Gastroesophageal sphincter (tissue), 4 donors: Measurements from ENCODE around the gene SEC14L3. TPM values are rescaled to one million over a fixed set of nuclear protein-coding genes. Genes with fewer than 3 reads are reported as not detected.
"Not testable (repeated sequence)": the region's sequence is repeated elsewhere in the genome, so short reads cannot be mapped to it uniquely, and the experiment has no call there.

Source experiments
- ATAC-seq: fragments of 150-250 bp; one replicate; pipeline ENCODE4 v1.9.1; 2016; ENCODE audit warnings: mild to moderate bottlenecking, moderate library complexity
- H3K27ac ChIP-seq, 4 donors: fragments of 200-600 bp; sonication (generic) in 3 of 4; 1 replicate in 3 of 4; 2 replicates in 1 of 4; pipeline ENCODE4 v1.5.1; 2016 to 2019
- H3K27me3 ChIP-seq: fragments of 200-600 bp; sonication (generic); one replicate; pipeline ENCODE4 v1.5.1; 2019
- H3K36me3 ChIP-seq, 2 donors: fragments of 200-600 bp; sonication (generic); one replicate each; pipeline ENCODE4 v1.5.1; 2019; ENCODE audit warnings: control low read depth in 1 of 2
- H3K4me1 ChIP-seq, 3 donors: fragments of 200-600 bp; sonication (generic); 1 replicate in 2 of 3; 2 replicates in 1 of 3; pipeline ENCODE4 v1.5.1; 2016 to 2019; ENCODE audit warnings: control low read depth in 2 of 3
- H3K4me3 ChIP-seq, 2 donors: fragments of 200-600 bp; sonication (generic); one replicate each; pipeline ENCODE4 v1.5.1; 2019; ENCODE audit warnings: mild to moderate bottlenecking in 1 of 2, moderate library complexity in 1 of 2
- H3K9me3 ChIP-seq, 3 donors: fragments of 200-600 bp; sonication (generic); one replicate each; pipeline ENCODE4 v1.5.1; 2017 to 2019; ENCODE audit warnings: control low read depth in 2 of 3
- EP300 ChIP-seq: sonication (generic); formaldehyde crosslinking; IDR thresholded peaks from one replicate; pipeline ENCODE4 v1.6.1; 2017; ENCODE audit warnings: antibody characterized with exemption, mild to moderate bottlenecking
- POLR2A ChIP-seq, 2 donors: fragments of 450-650 bp; IDR thresholded peaks; one replicate each; pipeline ENCODE4 v1.6.1; 2017; ENCODE audit warnings: antibody characterized with exemption in 2 of 2, mild to moderate bottlenecking in 2 of 2, moderate library complexity in 1 of 2
- POLR2AphosphoS5 ChIP-seq: sonication (generic); formaldehyde crosslinking; IDR thresholded peaks from one replicate; pipeline ENCODE4 v1.6.1; 2017; ENCODE audit warnings: antibody characterized with exemption
- WGBS, 2 donors: methylation state at CpG; one replicate each; pipeline ENCODE4 v1.1.5; 2018; ENCODE audit warnings: low coverage in 1 of 2; 5-methylcytosine and 5-hydroxymethylcytosine counted together
- total RNA-seq, 4 donors: library from RNA; depleted of rRNA; stranded (reverse); fragments of >200 nt; gene quantifications; one replicate each; pipeline ENCODE4 v1.1.0, GENCODE V29; 2016
- TF ChIP-seq, protein P1 (sequence below), 4 experiments: fragments of 200-600 bp in 2 of 4; fragments of 450-650 bp in 2 of 4; sonication (generic) in 1 of 4; IDR thresholded peaks; one replicate each; pipeline ENCODE4 v1.5.1; 2017 to 2019; ENCODE audit warnings: antibody characterized with exemption in 4 of 4, mild to moderate bottlenecking in 2 of 4, moderate library complexity in 2 of 4

Gene SEC14L3
- total RNA-seq, 4 donors from 2014 or later: not detected

GRCh38 chr22:30472994-30473720, 1.3 kb upstream of the SEC14L3 start:
- Histone ChIP-seq H3K9me3 (no peaks in the 10 kb centered on the region), H3K27ac (no peak overlapping the region), H3K4me1 (no peaks in the 10 kb centered on the region), H3K4me3 (no peak overlapping the region), H3K36me3 (no peaks in the 10 kb centered on the region), H3K27me3 (peaks cover 45% of the 10 kb centered on the region)
- 72 to 100% methylated on average over 1 to 3 of the region's 4 CpGs for WGBS, 2 donors
- TF ChIP-seq POLR2A (IDR thresholded peaks at IDR 0.05) (no peak), EP300 (no peak)
- ATAC-seq: no peak

DNA sequence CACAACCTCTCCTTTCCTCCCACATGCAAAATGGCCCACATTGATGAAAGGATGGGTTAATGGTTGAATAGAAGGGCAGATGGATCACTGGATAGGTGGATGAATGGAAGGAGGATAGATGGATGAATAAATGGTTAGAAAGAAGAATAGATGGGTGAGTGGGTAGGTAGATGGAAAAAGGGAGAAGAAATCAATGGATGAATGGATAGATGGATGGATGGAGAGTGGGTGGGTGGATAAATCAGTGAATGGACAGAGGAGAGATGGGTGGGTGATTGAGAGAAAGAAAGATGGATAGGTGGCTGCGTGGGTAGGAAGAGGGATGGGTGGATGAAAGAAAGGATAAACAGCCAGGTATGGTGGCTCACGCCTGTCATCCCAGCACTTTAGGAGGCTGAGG, 1.2 kb downstream of the SEC14L3 start:
- no peak for ATAC-seq
- no peak overlapping the region for H3K27ac ChIP-seq
- no peaks in the 10 kb centered on the region for H3K36me3 ChIP-seq
- no peak overlapping the region for H3K4me3 ChIP-seq
- H3K9me3 ChIP-seq: no peaks in the 10 kb centered on the region
- no peaks in the 10 kb centered on the region for H3K4me1 ChIP-seq
- 75 to 77% methylated on average over 2 of the region's 2 CpGs for WGBS, 2 donors
- H3K27me3 ChIP-seq: peaks cover 45% of the 10 kb centered on the region
- no peak for TF ChIP-seq POLR2AphosphoS5
- no peak for TF ChIP-seq POLR2A (IDR thresholded peaks at IDR 0.05)
- TF ChIP-seq, protein P1, sequence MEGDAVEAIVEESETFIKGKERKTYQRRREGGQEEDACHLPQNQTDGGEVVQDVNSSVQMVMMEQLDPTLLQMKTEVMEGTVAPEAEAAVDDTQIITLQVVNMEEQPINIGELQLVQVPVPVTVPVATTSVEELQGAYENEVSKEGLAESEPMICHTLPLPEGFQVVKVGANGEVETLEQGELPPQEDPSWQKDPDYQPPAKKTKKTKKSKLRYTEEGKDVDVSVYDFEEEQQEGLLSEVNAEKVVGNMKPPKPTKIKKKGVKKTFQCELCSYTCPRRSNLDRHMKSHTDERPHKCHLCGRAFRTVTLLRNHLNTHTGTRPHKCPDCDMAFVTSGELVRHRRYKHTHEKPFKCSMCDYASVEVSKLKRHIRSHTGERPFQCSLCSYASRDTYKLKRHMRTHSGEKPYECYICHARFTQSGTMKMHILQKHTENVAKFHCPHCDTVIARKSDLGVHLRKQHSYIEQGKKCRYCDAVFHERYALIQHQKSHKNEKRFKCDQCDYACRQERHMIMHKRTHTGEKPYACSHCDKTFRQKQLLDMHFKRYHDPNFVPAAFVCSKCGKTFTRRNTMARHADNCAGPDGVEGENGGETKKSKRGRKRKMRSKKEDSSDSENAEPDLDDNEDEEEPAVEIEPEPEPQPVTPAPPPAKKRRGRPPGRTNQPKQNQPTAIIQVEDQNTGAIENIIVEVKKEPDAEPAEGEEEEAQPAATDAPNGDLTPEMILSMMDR (IDR thresholded peaks at IDR 0.05): no peak
- TF ChIP-seq EP300: no peak

- TF ChIP-seq, protein P1 (IDR thresholded peaks at IDR 0.05): no peak
- TF ChIP-seq POLR2AphosphoS5 (no peak), EP300 (no peak), POLR2A (IDR thresholded peaks at IDR 0.05) (no peak)
- WGBS, 2 donors: 40 to 42% methylated on average over 2 of the region's 2 CpGs
- no peak overlapping the region for H3K4me3 ChIP-seq
- H3K27ac ChIP-seq: no peak overlapping the region
- H3K36me3 ChIP-seq: no peaks in the 10 kb centered on the region
- no peak for ATAC-seq
- H3K4me1 ChIP-seq: no peaks in the 10 kb centered on the region
- peaks cover 32% of the 10 kb centered on the region for H3K27me3 ChIP-seq
- H3K9me3 ChIP-seq: no peaks in the 10 kb centered on the region
Measured at GRCh38 chr22:30469165-30469564, 2.7 kb downstream of the SEC14L3 start.

DNA sequence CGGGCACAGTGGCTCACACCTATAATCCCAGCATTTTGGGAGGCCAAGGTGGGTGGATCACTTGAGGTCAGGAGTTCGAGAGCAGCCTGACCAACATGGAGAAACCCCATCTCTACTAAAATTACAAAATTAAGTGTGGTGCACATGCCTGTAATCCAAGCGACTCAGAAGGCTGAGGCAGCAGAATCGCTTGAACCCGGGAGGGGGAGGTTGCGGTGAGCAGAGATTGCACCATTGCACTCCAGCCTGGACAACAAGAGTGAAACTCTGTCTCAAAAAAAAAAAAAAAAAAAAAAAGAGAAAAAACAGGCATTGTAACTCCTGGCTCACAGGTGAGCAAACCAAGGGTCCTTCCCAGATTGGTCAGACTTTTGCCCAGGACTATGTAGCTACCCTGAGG, 11.3 kb downstream of the SEC14L3 start:
- not testable (repeated sequence) for H3K4me1 ChIP-seq, H3K9me3 ChIP-seq, H3K36me3 ChIP-seq, H3K27ac ChIP-seq, H3K4me3 ChIP-seq, ATAC-seq
- 70 to 86% methylated on average over 2 to 4 of the region's 6 CpGs for WGBS, 2 donors
- peaks cover 33% of the 10 kb centered on the region for H3K27me3 ChIP-seq

- no peaks in the 10 kb centered on the region for H3K9me3 ChIP-seq
- no peak overlapping the region for H3K27ac ChIP-seq
- TF ChIP-seq, protein P1 (IDR thresholded peaks at IDR 0.05): no peak
- TF ChIP-seq POLR2A (IDR thresholded peaks at IDR 0.05) (no peak), POLR2AphosphoS5 (no peak), EP300 (no peak)
- H3K27me3 ChIP-seq: peaks cover 33% of the 10 kb centered on the region
- H3K36me3 ChIP-seq: no peaks in the 10 kb centered on the region
- ATAC-seq: no peak
- H3K4me3 ChIP-seq: no peak overlapping the region
- H3K4me1 ChIP-seq: no peaks in the 10 kb centered on the region
- 100% methylated on average over 1 of the region's 4 CpGs; no CpG with 5 or more reads in 1 of the 2 donors for WGBS, 2 donors
Measured at GRCh38 chr22:30460147-30460546, 11.7 kb downstream of the SEC14L3 start.
